Activated T-helper 9 cell treated with anti-CD3 and anti-CD28 coated beads, Interleukin-2, amount 50 U/mL, for 16 hours (primary cell): ENCODE results near the gene LMTK2.

Source experiments
- DNase-seq: peaks from one replicate; pipeline ENCODE4 v3.0.0-alpha.2; 2020; ENCODE audit warnings: low read depth

Gene LMTK2

DNA sequence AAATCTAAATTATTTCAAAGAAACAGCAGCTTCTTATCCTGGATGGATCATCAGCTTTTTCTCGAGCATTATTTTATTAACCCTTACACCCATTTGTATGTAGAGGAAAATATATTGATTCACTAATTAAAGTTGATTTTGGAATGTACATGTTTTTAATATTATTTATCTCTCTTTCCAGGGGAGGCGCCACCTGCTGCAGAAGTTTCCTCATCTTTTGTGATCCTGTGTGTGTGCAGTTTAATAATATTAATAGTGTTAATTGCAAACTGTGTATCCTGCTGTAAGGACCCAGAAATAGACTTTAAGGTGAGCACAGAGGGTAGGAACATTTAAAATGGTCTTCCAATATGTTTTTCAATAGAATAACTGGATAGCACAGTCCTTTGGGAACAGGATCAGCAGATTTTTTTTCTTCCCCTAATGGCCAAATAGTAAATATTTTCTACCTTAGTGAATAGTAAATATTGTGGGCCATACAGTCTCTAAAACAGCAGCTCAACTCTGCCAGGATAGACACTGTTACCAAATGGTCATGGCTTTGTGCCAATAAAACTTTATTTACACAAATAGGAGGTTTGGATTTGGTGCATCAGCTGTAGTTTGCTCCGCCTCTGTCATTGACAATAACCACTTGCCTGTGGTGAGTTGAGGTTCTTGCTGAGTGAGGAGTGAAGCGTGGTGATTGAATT is 30.6 kb downstream of the LMTK2 start:
- no peak for DNase-seq

DNA sequence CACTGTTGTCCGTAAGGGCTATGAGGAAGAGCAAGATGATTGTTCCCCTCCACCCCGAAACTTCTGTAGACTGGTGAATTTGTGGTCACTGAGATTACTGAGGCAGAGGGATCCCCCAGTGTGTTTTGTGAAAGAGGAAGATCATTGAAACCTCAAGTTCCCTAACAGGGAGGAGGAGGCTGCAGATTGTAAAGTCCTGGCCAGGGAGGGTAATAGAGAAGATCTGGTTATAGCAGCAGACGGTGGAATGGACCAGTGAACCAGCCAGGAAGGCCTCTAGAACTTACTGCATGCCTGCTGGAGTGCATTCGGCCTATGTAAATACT is 31.1 kb downstream of the LMTK2 start:
- no peak for DNase-seq

DNA sequence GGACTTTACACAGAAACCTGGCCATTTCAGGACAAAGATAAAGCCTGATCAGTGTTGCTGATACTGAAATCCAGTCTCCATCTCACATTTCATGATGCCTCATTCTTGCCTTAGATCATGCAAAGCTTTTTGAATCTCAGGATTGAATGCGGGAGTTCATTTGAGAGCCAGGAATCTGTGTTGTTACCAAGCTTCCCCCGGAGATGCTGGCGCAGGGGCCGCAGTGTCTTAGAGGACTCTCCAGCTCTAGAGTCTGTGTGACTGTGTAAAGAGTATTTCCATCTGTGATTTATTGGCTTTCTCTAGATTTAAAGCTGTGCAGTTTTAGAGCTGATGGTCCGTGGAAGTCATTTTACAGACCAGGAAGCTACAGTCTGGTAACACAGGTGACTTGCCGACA is 32.0 kb downstream of the LMTK2 start:
- no peak for DNase-seq

- DNase-seq: no peak
Measured at GRCh38 chr7:98142658-98143057, 36.0 kb downstream of the LMTK2 start.

GRCh38 chr7:98148607-98149006 is 41.9 kb downstream of the LMTK2 start:
- DNase-seq: no peak

GRCh38 chr7:98149116-98149692 is 42.5 kb downstream of the LMTK2 start:
- no peak for DNase-seq

DNA sequence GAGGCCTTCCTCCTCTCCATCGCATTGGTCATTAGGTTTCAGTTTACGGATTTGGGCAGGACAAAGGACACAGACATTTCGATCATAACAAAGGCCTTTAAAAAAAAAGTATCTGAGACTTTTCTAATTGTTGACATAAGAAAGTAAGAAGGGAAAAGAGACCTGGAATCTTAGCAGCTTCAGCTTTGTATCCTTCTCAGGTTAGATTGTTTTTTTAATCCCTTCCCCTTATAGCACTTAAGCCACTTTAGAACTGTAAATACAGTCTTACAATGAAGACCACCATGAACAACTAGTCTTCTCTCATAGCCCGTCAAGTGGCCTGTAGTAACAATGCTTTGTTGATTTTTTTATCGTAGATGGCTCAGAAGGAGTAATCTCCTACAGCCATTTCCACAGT is 45.2 kb downstream of the LMTK2 start:
- no peak for DNase-seq

DNA sequence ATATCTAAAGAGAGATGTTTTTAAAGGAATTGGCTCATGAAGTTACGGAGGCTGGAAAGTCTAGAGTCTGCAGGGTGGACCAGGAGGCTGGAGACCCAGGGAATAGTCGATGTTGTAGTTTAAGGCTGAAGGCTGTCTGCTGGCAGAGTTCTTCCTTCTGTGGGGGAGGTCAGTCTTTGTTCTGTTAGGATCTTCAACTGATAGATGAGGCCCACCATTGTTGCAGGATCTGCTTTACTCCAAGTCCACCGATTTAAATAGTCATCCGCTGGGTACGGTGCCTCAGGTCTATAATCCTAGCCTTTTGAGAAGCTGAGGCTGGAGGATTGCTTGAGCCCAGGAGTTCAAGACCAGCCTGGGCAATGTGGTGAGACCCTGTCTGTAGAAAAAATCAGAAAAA is 50.0 kb downstream of the LMTK2 start:
- no peak for DNase-seq

GRCh38 chr7:98157761-98158160 is 51.1 kb downstream of the LMTK2 start:
- DNase-seq: no peak

GRCh38 chr7:98162758-98163157 is 56.1 kb downstream of the LMTK2 start:
- DNase-seq: no peak

- DNase-seq: no peak
Measured at GRCh38 chr7:98163269-98163668, 56.6 kb downstream of the LMTK2 start.

GRCh38 chr7:98163704-98164494 is 57.2 kb downstream of the LMTK2 start:
- no peak for DNase-seq

- DNase-seq: no peak
Measured at GRCh38 chr7:98165827-98166667, 59.4 kb downstream of the LMTK2 start.

GRCh38 chr7:98166668-98166970 is 60.0 kb downstream of the LMTK2 start:
- DNase-seq: no peak

DNA sequence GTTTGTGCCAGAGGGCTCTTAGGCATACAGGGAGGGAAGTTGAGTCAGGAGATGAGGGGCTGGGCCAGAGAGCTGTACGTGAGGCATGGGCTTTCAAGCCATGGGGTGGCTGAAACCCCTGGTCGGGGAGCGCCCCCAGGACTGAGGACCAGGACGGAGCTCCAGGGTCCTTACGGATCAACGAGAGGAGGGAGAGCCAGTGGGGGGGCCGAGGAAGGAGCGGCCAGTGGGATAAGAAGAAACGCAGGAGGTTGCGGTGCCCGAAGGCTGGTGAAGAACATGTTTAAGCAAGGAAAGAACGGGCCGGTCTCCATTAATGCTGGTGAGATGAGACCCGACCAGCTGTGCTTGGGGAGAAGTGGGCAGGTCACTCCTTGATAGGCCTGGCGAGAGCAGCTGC is 61.0 kb downstream of the LMTK2 start:
- DNase-seq: no peak

- DNase-seq: peak; percentile 33
Measured at GRCh38 chr7:98168181-98168903, 61.7 kb downstream of the LMTK2 start.

- no peak for DNase-seq
Measured at GRCh38 chr7:98168904-98169621, 62.4 kb downstream of the LMTK2 start.

DNA sequence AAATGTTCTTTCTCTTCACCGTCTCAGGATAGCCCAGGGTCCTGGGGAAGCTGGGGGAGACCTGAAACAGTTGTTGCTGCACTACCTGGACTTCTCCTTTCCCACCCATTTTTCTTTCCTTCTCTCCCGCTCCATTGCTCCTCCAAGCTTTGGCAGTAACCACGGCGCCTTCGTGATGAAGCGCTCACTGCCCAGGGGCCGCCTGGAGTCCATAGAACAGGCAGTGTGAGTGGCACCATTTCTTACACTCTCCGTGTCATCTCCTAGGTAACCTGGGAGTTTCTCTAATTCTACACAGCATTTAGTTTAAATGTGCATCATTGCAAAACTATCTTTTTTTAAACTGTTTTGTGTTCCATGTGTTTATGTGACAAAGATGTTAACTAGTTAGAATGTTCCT is 64.3 kb downstream of the LMTK2 start:
- no peak for DNase-seq

DNA sequence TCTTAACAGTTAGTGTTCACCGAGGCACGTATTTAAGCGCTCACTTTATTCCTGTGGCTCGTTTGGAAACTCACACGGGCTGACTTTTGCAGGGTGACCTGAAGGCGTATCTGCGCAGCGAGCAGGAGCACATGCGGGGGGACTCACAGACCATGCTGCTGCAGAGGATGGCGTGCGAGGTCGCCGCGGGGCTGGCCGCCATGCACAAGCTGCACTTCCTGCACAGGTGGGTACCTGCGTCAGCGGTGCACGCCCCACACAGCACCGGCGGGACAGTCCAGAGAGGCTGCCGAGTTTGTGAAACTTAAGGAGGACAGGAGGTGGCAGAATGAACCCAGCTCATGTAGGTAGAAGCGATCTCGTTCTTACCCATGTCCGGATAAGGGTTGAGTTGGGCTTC is 64.8 kb downstream of the LMTK2 start:
- DNase-seq: no peak

DNA sequence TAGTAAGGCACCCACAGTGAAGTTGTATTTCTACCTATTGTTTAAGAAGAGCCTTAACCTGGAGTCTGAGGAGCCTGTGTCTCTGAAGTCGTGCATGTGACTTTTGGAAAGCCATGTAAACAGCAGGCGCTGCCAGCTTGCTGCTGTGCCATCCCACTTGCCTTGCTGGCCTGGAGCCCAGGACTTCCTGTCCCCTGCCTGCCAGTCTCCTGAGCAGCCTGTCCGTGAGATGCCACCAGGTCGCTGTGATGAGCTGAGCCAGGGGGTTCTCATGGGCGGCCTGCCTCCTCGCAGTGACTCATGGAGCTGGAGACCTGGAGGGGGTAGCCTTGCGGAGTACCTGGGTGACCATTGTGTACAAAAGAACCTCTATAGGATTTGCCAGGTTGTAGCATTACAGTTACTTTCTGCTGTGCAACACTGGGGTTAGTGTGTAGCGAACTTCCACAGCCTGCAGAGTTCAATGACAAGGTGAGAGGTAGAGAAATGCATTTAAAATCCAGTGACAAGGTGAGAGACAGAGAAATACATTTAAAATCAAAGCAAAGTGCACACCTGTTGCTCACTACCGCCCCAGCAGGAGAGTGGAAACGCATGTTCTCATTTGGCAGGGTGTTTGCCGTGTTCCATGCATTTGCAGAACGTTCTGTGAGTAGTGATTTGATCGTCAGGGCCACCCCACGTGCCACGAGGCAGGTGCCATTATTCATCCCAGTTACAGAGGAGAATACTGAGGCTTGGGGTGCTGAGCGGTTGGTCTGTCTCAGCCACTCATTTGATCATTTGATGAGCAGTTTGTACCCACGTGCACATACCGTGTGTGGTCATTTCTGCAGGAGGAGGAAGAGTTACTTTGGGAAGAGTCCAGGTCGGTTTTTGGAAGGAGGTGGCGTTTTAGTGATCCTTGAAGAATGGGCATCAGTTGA is 67.9 kb downstream of the LMTK2 start:
- no peak for DNase-seq
